ENCODE measurements around the gene COL4A4.

COL4A4 gene

DNA sequence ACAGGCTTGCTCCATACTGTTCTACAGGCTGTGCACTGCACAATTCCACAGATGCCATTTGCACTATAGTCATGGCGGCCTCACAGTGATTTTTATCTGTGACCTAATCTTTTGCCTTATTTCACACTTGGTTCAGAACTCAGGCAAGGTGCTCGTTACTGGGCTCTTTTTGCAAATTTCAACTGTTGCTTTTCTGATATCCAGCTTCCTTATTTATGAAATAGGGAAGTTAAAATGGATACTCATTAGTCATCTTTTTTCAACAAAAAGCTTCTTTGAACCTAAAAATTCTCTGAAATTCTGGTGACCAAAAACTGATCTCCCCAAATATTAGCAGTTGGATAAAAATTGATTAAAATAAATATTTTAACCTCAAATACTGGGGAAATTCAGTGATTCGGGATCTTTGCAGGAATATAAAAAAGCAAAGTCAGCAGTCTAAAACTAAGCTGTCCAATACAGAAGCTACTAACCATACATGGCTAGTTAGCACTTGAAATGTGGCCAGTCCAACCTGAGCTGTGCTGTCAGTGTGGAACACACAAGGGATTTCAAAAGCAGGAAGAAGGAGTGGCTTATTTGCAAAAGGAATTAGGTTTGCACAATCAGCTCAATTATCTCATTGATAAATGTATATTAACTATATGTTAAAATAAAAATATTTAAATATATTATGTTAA lies 134.4 kb downstream of the COL4A4 start:
- DNase-seq (ENCODE audit: low spot score) = no peak

DNA sequence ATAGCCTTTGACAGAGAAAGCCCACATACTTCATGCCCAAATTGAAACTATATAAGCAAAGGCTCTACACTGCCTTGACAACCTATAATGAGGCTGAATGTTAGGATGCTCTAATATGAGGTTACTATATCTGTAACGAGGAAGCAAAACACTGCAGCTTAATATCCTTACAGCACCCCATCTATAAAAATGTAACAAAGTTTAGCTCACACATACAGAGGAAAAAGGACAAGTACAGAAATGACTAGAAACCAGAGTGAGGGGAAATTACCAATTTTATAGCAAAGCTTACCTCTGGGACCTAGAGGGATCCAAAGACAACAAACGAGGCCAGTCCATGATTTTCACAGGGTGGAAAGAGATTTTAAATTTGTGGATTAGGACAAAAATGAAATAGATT lies 138.5 kb downstream of the COL4A4 start:
- DNase-seq (ENCODE audit: low spot score) = no peak

- no peak for DNase-seq (ENCODE audit: low spot score)
Measured at GRCh38 chr2:227022608-227023007, 141.4 kb downstream of the COL4A4 start.

DNA sequence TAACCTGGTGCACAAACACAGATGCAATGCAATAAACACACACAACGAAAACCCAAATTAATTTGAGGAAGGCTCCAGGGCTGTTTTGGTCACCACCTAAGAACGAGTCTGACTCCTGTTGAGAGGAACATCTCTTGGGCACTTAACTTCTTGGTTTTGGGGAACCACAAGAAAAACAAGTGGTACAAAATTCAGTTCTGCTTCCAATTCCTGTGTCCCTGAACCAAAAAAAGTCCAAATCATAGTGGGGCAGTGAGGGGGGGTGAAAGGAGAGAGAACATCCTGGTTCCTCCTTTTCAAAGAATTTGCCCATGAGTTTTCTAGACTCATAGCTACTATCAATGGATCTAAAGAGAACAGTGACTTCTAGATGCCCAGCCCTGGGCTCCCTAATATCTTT lies 143.6 kb downstream of the COL4A4 start:
- DNase-seq (ENCODE audit: low spot score) = no peak

- DNase-seq (ENCODE audit: low spot score) = no peak
Measured at GRCh38 chr2:227016894-227017293, 147.1 kb downstream of the COL4A4 start.

DNA sequence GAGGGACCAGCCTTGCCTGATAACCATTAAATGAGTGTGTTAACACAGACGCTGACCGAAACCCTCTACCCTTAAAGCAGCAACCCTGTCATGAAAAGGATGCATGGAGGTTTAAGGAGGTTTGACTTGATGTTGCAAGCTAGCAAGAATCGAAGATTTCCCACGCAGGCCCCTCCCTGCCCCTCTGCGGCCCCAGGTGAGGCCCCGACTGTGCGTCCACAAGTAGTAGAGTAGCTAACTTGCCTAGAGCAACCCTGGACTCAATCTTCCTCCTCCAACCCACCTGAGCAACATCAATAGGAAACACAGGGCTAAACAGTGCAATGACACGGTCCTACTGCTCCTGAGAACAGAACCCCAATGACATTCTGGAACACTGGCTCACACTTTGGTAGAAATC lies 150.1 kb downstream of the COL4A4 start:
- DNase-seq (ENCODE audit: low spot score) = no peak

GRCh38 chr2:227013330-227013729 lies 150.7 kb downstream of the COL4A4 start:
- DNase-seq (ENCODE audit: low spot score) = no peak

- DNase-seq (ENCODE audit: low spot score) = no peak
Measured at GRCh38 chr2:227010433-227010832, 153.6 kb downstream of the COL4A4 start.

GRCh38 chr2:227007940-227008339 lies 156.1 kb downstream of the COL4A4 start:
- no peak for DNase-seq (ENCODE audit: low spot score)

GRCh38 chr2:227007148-227007547 lies 156.9 kb downstream of the COL4A4 start:
- no peak for DNase-seq (ENCODE audit: low spot score)

- DNase-seq (ENCODE audit: low spot score) = no peak
Measured at GRCh38 chr2:227006189-227006897, 157.7 kb downstream of the COL4A4 start.

- no peak for DNase-seq (ENCODE audit: low spot score)
Measured at GRCh38 chr2:227004482-227004881, 159.5 kb downstream of the COL4A4 start.

DNA sequence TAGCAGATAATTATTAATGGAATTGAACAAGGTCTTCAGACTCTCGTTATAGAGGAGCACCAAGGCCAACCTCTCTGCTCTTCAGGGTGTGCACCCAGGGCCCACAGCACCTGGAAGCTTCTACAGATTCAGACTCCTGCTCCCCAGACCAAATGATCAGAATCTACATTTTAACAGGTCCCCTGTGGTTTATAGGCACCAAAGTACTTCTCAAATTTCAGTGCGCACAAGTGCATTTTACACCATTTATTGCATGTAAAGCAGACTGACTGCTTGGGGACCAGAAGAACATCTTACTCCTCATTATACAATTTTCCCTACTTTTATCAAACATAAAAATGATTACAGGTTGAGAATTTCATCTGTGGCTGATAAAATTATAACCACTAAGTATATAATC lies 163.9 kb downstream of the COL4A4 start:
- DNase-seq (ENCODE audit: low spot score) = no peak

- DNase-seq (ENCODE audit: low spot score) = no peak
Measured at GRCh38 chr2:226999661-227000060, 164.3 kb downstream of the COL4A4 start.

- no peak for DNase-seq (ENCODE audit: low spot score)
Measured at GRCh38 chr2:226995625-226996041, 168.4 kb downstream of the COL4A4 start.

DNA sequence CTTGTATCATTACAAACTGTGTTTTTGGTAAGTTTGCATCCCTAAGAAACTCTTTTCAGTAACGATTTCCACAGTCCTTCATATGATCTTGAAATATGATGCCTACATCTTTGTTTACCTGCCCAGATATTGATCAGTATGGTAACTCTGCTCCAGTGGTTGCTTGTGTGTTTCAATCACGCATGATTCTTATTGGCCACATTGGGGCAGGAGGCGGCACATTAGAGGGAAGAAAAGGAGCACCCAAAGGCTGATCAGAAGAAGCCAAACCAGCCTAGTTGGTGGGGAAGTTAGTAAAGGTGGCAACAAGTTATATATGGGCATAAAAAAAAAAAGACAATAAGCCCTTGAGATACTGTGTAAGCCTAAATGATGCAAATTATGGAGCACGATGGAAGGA lies 169.2 kb downstream of the COL4A4 start:
- DNase-seq (ENCODE audit: low spot score) = no peak

GRCh38 chr2:226993171-226993570 lies 170.8 kb downstream of the COL4A4 start:
- no peak for DNase-seq (ENCODE audit: low spot score)

DNA sequence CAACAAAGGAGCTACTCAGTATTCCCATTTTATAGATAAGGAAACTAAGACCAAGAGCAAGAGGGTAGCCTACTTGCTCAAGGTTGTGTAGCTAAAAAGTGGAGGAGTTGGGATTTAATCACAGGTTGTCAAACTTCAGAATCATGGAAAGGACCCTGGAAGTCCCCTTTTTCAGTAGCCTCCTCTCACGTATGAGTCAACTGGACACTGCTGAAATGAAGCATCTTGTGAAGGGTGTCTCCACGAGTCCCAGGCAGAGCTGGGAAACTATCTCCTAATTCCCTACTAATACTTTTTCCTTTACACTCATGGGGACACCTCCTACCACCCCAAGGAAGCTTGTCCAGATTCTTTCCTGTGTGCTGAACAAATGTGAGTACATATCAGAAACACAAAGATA lies 172.3 kb downstream of the COL4A4 start:
- DNase-seq (ENCODE audit: low spot score) = no peak

DNA sequence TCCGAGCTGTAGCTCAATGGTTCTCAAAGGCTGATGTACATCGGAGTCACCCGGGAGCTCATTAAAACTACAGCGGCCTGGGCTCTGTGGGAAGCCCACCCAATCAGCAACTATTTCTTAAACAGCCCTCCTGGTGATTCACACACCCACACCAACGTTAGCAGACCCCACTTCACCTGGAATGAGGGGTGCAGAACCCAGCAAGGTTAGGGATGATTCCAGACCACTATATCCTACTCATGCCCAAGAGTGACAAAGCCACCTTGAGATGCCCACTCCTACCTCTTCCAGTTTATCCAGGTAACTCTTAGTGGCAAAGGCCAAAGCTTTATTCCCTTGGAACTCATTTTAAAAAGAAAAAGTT lies 178.4 kb downstream of the COL4A4 start:
- DNase-seq (ENCODE audit: low spot score) = no peak

DNA sequence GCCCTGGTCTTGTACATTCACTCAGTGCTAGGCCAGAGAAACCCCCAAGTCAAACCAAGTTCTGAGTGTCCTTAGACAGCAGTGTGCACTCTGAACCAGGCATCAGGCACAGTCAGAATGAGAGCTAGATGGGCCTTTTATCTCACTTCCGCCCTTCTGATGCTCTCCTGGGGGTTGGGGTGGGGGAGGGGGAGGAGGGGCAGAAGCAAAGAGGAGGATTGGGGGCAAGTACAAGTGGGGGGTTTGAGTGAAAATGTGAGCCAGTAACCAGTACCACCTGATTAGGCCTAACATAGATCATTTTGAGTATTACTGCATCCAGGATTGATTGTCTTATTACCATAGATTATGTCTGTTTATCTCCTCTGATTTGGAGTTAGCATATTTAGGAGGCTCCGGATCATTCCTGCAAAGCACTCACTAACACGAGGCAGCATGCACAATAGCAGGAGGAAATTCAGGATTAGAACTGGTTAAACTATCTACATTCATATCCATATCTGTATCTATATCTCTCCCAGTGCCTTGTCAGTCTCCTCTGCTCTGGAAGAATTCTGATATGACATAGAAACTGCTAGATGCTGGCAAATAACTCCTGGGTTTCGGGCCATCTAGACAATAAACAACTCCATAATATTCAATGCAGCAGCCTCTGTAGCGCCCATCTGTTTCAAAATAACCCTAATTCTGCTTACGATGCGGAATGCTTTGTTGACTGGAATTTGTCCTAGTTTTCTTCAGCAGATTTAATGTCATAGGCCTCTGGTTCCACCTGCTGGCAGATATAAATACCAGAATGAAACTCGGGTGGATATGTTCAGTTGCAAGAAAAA lies 179.0 kb downstream of the COL4A4 start:
- DNase-seq (ENCODE audit: low spot score) = no peak

DNA sequence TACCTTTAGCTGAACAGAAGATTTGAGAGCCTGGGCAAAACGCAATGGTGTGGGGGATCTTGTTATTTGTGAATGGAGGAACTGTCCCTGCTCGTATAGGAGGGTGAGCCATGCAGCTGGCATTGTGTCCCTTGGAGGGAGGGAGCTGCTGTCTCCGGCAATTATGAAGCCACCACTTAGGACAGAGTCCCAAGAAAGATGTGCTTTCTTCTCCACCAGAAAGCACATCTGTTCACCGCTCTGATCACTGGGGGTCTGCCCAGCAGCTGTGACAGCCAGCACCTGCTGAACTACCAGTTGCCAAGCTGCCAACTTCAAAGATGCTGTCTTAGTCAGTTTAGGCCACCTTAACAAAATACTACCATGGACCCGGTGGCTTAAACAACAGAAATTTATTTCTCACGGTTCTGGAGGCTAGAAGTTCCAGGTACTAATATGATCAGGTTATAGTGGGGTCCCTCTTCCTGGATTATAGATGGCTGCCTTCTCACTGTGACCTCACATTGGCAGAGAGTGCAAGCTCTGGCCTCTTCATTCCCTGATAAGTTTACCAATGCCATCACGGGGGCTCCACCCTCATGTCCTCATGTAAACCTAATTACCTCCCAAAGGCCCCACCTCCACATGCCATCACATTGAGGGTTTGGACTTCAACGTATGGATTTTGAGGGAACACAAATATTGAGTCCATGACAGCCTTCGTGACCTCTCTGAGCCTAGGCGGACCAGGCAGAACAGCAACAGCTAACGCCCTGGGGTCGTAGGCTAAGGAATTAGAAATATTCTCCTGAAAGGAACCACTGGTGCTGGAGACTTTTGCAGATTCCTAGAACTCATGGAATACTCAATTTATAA lies 179.9 kb downstream of the COL4A4 start:
- no peak for DNase-seq (ENCODE audit: low spot score)

GRCh38 chr2:226981791-226982326 lies 182.1 kb downstream of the COL4A4 start:
- DNase-seq (ENCODE audit: low spot score) = no peak
